Epithelial cell of esophagus (primary cell): Measurements from ENCODE around the gene SETBP1.
A peak's percentile ranks its signal among the peaks of the same experiment; 100 is the strongest.

Source experiments
- DNase-seq: peaks from one replicate; pipeline ENCODE4 v3.0.0; 2010; ENCODE audit warnings: low read depth
- H3K4me3 ChIP-seq: 2 replicates; pipeline ENCODE4 v1.5.1; 2011; ENCODE audit warnings: mild to moderate bottlenecking, low read length, control low read depth
- CTCF ChIP-seq: IDR thresholded peaks from 2 replicates; pipeline ENCODE4 v1.5.1; 2011; ENCODE audit warnings: low read depth, mild to moderate bottlenecking, low read length, control low read depth, inconsistent platforms; ENCODE audit not compliant: insufficient read depth; ENCODE audit errors: missing control alignments

The SETBP1 gene

DNA sequence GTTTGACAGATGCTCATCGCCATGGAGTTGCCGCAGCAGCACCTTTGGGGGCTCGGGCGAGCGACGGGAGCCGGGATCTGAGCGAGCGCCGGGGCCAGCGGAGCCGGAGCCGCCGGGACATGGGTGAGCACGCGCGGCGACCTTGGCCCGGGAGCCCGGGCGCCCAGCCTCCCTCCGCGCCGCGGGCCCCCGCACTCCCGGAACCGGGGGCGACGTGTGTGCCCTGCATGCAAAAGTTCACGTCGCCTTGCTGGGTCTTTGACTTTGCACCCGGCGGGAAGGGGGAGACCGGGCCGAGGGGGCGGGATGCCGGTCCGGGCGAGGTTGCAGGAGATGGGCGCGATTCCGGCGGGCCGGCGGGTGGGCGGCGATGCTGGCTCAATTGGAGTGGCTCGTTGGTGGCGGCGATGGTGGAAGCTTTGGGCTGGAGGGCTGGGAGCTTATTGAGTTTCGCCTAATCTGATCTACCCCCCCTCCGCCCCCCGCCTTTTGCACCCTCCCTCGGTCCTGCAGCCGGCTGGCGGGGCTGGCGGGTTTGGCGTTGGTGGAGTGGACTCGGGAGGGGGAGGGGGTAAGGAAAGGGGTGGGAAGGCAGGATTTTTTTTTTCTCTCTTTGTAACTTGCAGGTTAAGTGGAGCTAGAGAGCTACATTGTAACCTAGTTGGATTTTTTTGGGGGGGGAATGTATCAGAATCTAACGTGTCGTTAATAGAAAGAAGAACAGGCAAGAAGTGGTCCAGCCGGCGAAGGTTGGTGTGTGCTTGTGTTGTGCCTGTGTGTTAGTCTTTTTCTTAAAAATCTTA lies at the start of gene SETBP1:
TSS of gene SETBP1 (plus strand) at position 616 of the 803 bp plus-strand sequence. CDS start 20,459 bp downstream, outside the sequence.
- H3K4me3 ChIP-seq = peak within 1 kb of the TSS; percentile 73
- DNase-seq = peak; percentile 56

GRCh38 chr18:44632469-44633145 lies 48.1 kb upstream of the SETBP1 start:
- H3K4me3 ChIP-seq = no peak overlapping the region
- DNase-seq = peak; percentile 40
- no peak for TF ChIP-seq CTCF

More for the DNA sequence above, at the start of gene SETBP1:
- no peak for TF ChIP-seq CTCF

GRCh38 chr18:44635546-44635945 lies 45.1 kb upstream of the SETBP1 start:
- DNase-seq = no peak
- TF ChIP-seq CTCF = no peak
- H3K4me3 ChIP-seq = no peak overlapping the region

GRCh38 chr18:44636241-44636640 lies 44.4 kb upstream of the SETBP1 start:
- TF ChIP-seq CTCF = no peak
- no peak overlapping the region for H3K4me3 ChIP-seq
- no peak for DNase-seq

GRCh38 chr18:44637210-44638033 lies 43.3 kb upstream of the SETBP1 start:
- DNase-seq = peak; percentile 91
- no peak for TF ChIP-seq CTCF
- no peak overlapping the region for H3K4me3 ChIP-seq

DNA sequence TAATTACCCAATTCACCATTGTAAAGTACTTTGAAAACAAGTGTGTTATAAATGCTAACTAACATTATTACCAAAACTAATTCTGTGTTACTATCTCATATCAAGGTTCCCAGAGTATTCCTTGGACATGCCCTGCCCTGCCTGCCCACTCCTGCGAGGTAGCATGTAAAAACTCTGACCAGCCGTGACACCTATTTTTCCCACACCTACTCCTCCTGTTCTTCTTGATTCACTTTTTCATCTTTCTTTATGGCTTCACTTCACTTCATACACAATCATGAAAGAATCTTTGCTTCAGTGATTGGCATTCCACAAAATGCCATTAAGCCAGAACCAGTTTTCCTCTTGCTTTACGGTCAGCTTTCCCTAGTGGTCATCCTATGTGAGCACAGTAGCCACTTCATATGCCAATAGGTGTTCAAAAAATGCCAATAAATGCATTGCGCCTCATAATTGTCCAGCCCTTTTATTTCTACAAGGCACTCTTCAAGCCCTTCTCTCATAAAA lies 42.6 kb upstream of the SETBP1 start:
- no peak for DNase-seq
- TF ChIP-seq CTCF = no peak
- no peak overlapping the region for H3K4me3 ChIP-seq
